H1 (cell line): ENCODE results near the gene SH3PXD2B. TPM values are rescaled to one million over a fixed set of nuclear protein-coding genes. Genes with fewer than 3 reads are reported as not detected.

Experiments used
- CTCF ChIA-PET: fragments of 300-600 bp; sonication (Branson Sonifier 250); formaldehyde crosslinking; loops from one replicate; lab custom pipeline; 2021; ENCODE audit not compliant: partially characterized antibody; lab: Charles Lee
- POLR2A ChIA-PET: fragments of 300-600 bp; sonication (Branson Sonifier 250); formaldehyde crosslinking; loops from one replicate; lab custom pipeline; 2021; ENCODE audit warnings: inconsistent platforms; ENCODE audit not compliant: partially characterized antibody; lab: Charles Lee
- DNase-seq, 2 experiments: peaks; one replicate each; pipeline versions ENCODE4 v3.0.0 to v3.0.0-alpha.2; 2010 to 2022; ENCODE audit warnings: low spot score in 2 of 2, low read depth in 1 of 2, mixed read lengths in 1 of 2
- FAIRE-seq: peaks from 2 replicates; lab custom pipeline; 2011; peaks lifted over from hg19 to GRCh38; lab: Jason Lieb, UNC
- H2AFZ ChIP-seq: 2 replicates; pipeline ENCODE4 v1.8.1; 2012; ENCODE audit warnings: low read length, inconsistent platforms
- H2AK5ac ChIP-seq: 2 replicates; pipeline ENCODE4 v1.6.1; 2013; ENCODE audit warnings: low read depth, low read length
- H2BK120ac ChIP-seq: replicated peaks from 2 replicates; pipeline ENCODE3; 2013; ENCODE audit warnings: low read depth, low read length, inconsistent platforms
- H2BK12ac ChIP-seq: 2 replicates; pipeline ENCODE4 v1.6.1; 2013; ENCODE audit warnings: low read depth, low read length
- H2BK15ac ChIP-seq: 2 replicates; pipeline ENCODE4 v1.6.1; 2013; ENCODE audit warnings: low read length
- H2BK20ac ChIP-seq: 2 replicates; pipeline ENCODE4 v1.6.1; 2013; ENCODE audit warnings: low read length
- H2BK5ac ChIP-seq: 2 replicates; pipeline ENCODE4 v1.6.1; 2013; ENCODE audit warnings: low read depth, low read length
- H3K14ac ChIP-seq: 2 replicates; pipeline ENCODE4 v1.6.1; 2013; ENCODE audit warnings: inconsistent platforms; ENCODE audit not compliant: insufficient read length
- H3K18ac ChIP-seq: 2 replicates; pipeline ENCODE4 v1.6.1; 2013; ENCODE audit warnings: low read length; ENCODE audit errors: extremely low read depth
- H3K23ac ChIP-seq: 2 replicates; pipeline ENCODE4 v1.6.1; 2013; ENCODE audit warnings: inconsistent platforms; ENCODE audit not compliant: insufficient read length
- H3K23me2 ChIP-seq: 2 replicates; pipeline ENCODE4 v1.6.1; 2013; ENCODE audit warnings: low read depth, low read length
- H3K27ac ChIP-seq: 2 replicates; pipeline ENCODE4 v1.6.1; 2011; ENCODE audit warnings: low read depth, low read length, inconsistent platforms
- H3K27me3 ChIP-seq, 4 experiments: replicated peaks in 1 of 4; 1 replicate in 1 of 4; 2 replicates in 3 of 4; pipeline versions ENCODE4 v1.6.1 to v1.8.1; 2011 to 2013; ENCODE audit warnings: low read length in 3 of 4, mild to moderate bottlenecking in 3 of 4, inconsistent platforms in 2 of 4, mixed read lengths in 2 of 4, moderate library complexity in 1 of 4; ENCODE audit not compliant: control insufficient read depth in 3 of 4, insufficient read depth in 3 of 4; ENCODE audit errors: extremely low read depth in 1 of 4
- H3K36me3 ChIP-seq, 4 experiments: 2 replicates each; pipeline versions ENCODE4 v1.6.1 to v1.8.1; 2011 to 2013; ENCODE audit warnings: mild to moderate bottlenecking in 4 of 4, low read length in 3 of 4, moderate library complexity in 2 of 4, control low read depth in 1 of 4, inconsistent platforms in 1 of 4; ENCODE audit not compliant: insufficient read depth in 4 of 4, control insufficient read depth in 2 of 4
- H3K4ac ChIP-seq: replicated peaks from 2 replicates; pipeline ENCODE3; 2013; ENCODE audit warnings: low read length, low read depth, mixed read lengths, inconsistent platforms; ENCODE audit not compliant: insufficient read length
- H3K4me1 ChIP-seq, 4 experiments: replicated peaks in 1 of 4; 1 replicate in 1 of 4; 2 replicates in 3 of 4; pipeline versions ENCODE4 v1.6.1 to v1.8.1; 2011 to 2013; ENCODE audit warnings: low read length in 3 of 4, inconsistent platforms in 2 of 4, mixed read lengths in 1 of 4; ENCODE audit not compliant: insufficient read depth in 4 of 4, control insufficient read depth in 3 of 4
- H3K4me2 ChIP-seq, 2 experiments: 2 replicates each; pipeline versions ENCODE4 v1.6.1 to v1.8.1; 2011 to 2013; ENCODE audit warnings: low read depth in 2 of 2, low read length in 2 of 2, control low read depth in 1 of 2, inconsistent platforms in 1 of 2, mild to moderate bottlenecking in 1 of 2; ENCODE audit not compliant: insufficient read depth in 1 of 2
- H3K4me3 ChIP-seq, 4 experiments: fragments of 200-600, 300-600 bp in 1 of 4; sonication (generic), shearing (Covaris generic), sonication (Bioruptor Twin) in 1 of 4; 2 replicates each; pipeline versions ENCODE4 v1.5.1 to v1.8.1; 2011 to 2016; ENCODE audit warnings: low read length in 4 of 4, low read depth in 3 of 4, control low read depth in 2 of 4, inconsistent platforms in 2 of 4, mild to moderate bottlenecking in 2 of 4, mixed read lengths in 1 of 4, moderate library complexity in 1 of 4; ENCODE audit not compliant: insufficient read depth in 2 of 4; ENCODE audit errors: extremely low read depth in 1 of 4
- H3K56ac ChIP-seq: replicated peaks from 2 replicates; pipeline ENCODE3; 2013; ENCODE audit warnings: low read depth, mild to moderate bottlenecking, mixed read lengths, low read length, inconsistent platforms; ENCODE audit not compliant: insufficient read length
- H3K79me1 ChIP-seq: 2 replicates; pipeline ENCODE4 v1.6.1; 2013; ENCODE audit warnings: low read depth, low read length, control low read depth
- H3K79me2 ChIP-seq, 2 experiments: 2 replicates each; pipeline versions ENCODE4 v1.6.1 to v1.8.1; 2012 to 2013; ENCODE audit warnings: low read length in 2 of 2, mild to moderate bottlenecking in 2 of 2, inconsistent platforms in 1 of 2; ENCODE audit not compliant: insufficient read depth in 2 of 2, control insufficient read depth in 1 of 2
- H3K9ac ChIP-seq, 4 experiments: replicated peaks in 1 of 4; 1 replicate in 1 of 4; 2 replicates in 3 of 4; pipeline versions ENCODE4 v1.6.1 to v1.8.1; 2011 to 2013; ENCODE audit warnings: low read depth in 3 of 4, low read length in 3 of 4, control low read depth in 2 of 4, mild to moderate bottlenecking in 2 of 4, moderate library complexity in 2 of 4, inconsistent platforms in 1 of 4; ENCODE audit errors: extremely low read depth in 1 of 4
- H3K9me3 ChIP-seq, 2 experiments: 2 replicates each; pipeline versions ENCODE4 v1.6.1 to v1.8.1; 2012 to 2013; ENCODE audit warnings: mild to moderate bottlenecking in 2 of 2, moderate library complexity in 2 of 2, control low read depth in 1 of 2, inconsistent platforms in 1 of 2, low read depth in 1 of 2, low read length in 1 of 2, mixed read lengths in 1 of 2; ENCODE audit not compliant: insufficient read depth in 2 of 2
- H4K20me1 ChIP-seq, 2 experiments: replicated peaks in 1 of 2; 2 replicates each; pipeline versions ENCODE3 to v1.8.1; 2011 to 2013; ENCODE audit warnings: inconsistent platforms in 2 of 2, low read length in 2 of 2, mild to moderate bottlenecking in 1 of 2; ENCODE audit not compliant: insufficient read depth in 2 of 2, control insufficient read depth in 1 of 2
- H4K5ac ChIP-seq: 2 replicates; pipeline ENCODE4 v1.6.1; 2013; ENCODE audit warnings: low read length, low read depth, mixed read lengths, inconsistent platforms; ENCODE audit not compliant: insufficient read length
- H4K8ac ChIP-seq: 2 replicates; pipeline ENCODE4 v1.8.0; 2013; ENCODE audit warnings: mild to moderate bottlenecking, moderate library complexity, low read length, inconsistent platforms; ENCODE audit not compliant: insufficient read depth; ENCODE audit errors: extremely low read depth
- H4K91ac ChIP-seq: replicated peaks from 2 replicates; pipeline ENCODE3; 2013; ENCODE audit warnings: low read length, mixed read lengths, inconsistent platforms; ENCODE audit not compliant: insufficient read length
- BACH1 ChIP-seq: IDR thresholded peaks from 2 replicates; pipeline ENCODE4 v1.6.1; 2012; ENCODE audit warnings: low read length, improper control_type of control experiment
- BRCA1 ChIP-seq: IDR thresholded peaks from 2 replicates; pipeline ENCODE4 v1.6.1; 2012; ENCODE audit warnings: low read depth, low read length, improper control_type of control experiment
- GTF2F1 ChIP-seq: IDR thresholded peaks from 2 replicates; pipeline ENCODE4 v1.6.1; 2012; ENCODE audit warnings: low read depth, low read length, improper control_type of control experiment, borderline replicate concordance
- JUND ChIP-seq: IDR thresholded peaks from 2 replicates; pipeline ENCODE4 v1.6.1; 2011; ENCODE audit warnings: mild to moderate bottlenecking, improper control_type of control experiment, low read length
- KDM1A ChIP-seq: fragments of 200-600, 300-600 bp; sonication (generic); IDR thresholded peaks from 2 replicates; pipeline ENCODE4 v1.7.1; 2016; ENCODE audit warnings: mild to moderate bottlenecking, low read length, borderline replicate concordance
- RXRA ChIP-seq: IDR thresholded peaks from 2 replicates; pipeline ENCODE4 v1.6.1; 2011; ENCODE audit warnings: low read depth, mild to moderate bottlenecking, low read length, moderate library complexity; ENCODE audit not compliant: insufficient read depth
- SAP30 ChIP-seq: fragments of 300-600 bp; sonication (generic); IDR thresholded peaks from 2 replicates; pipeline ENCODE4 v1.7.1; 2012; ENCODE audit warnings: low read length, moderate library complexity, mild to moderate bottlenecking, inconsistent platforms; ENCODE audit not compliant: insufficient read depth, insufficient replicate concordance
- TAF1 ChIP-seq: IDR thresholded peaks from 2 replicates; pipeline ENCODE4 v1.6.1; 2011; ENCODE audit warnings: mild to moderate bottlenecking, low read depth, low read length
- ZNF274 ChIP-seq: IDR thresholded peaks from 2 replicates; pipeline ENCODE4 v1.7.0; 2012; ENCODE audit warnings: low read length, borderline replicate concordance; ENCODE audit errors: extremely low read depth
- WGBS, 2 experiments: shearing (Covaris generic) in 1 of 2; methylation state at CpG; one replicate each; pipeline versions ENCODE4 v1.1.6 to v1.1.7; 2013 to 2015; ENCODE audit warnings: low lambda C conversion rate in 2 of 2, mixed read lengths in 2 of 2, inconsistent platforms in 1 of 2, low coverage in 1 of 2, missing lambda C conversion rate in 1 of 2; ENCODE audit not compliant: insufficient replicate concordance in 2 of 2, insufficient coverage in 1 of 2, insufficient read length in 1 of 2; ENCODE audit errors: extremely low coverage in 1 of 2, missing lambda C conversion rate in 1 of 2; 5-methylcytosine and 5-hydroxymethylcytosine counted together
- polyA plus RNA-seq, 7 experiments: library from polyadenylated mRNA; depleted of rRNA in 3 of 7; stranded (reverse) in 5 of 7; unstranded in 2 of 7; fragments of >200 nt in 5 of 7; fragments of 200-250 nt in 2 of 7; gene quantifications; 1 replicate in 5 of 7; 2 replicates in 1 of 7; 4 replicates in 1 of 7; pipeline versions ENCODE4 v1.2.1 to v1.2.3, GENCODE V29; 2011 to 2013; ENCODE audit warnings: missing spikeins in 2 of 7, mixed read lengths in 2 of 7
- total RNA-seq: library from RNA; stranded (reverse); fragmentation: NEBNext Ultra II Directional; extraction: Animal tissue kit (Norgen Biotek cat#: 25700); gene quantifications from 2 replicates; pipeline ENCODE4 v1.2.1, GENCODE V29; 2021
- TF ChIP-seq, protein P1 (sequence below): IDR thresholded peaks from 2 replicates; pipeline ENCODE4 v1.6.1; 2012; ENCODE audit warnings: inconsistent platforms

SH3PXD2B gene
- total and polyA plus RNA-seq, 2 of the 8 experiments (the other 6 are each of a cell fraction or from before 2014, with no cell fraction given): 32.9 to 72.9 TPM

- no peak overlapping the region for H3K14ac ChIP-seq
- DNase-seq: no peak
- H2AK5ac ChIP-seq: no peak overlapping the region
- no peak overlapping the region for H3K9ac ChIP-seq
- no peak overlapping the region for H2BK15ac ChIP-seq
- no peak overlapping the region for H4K8ac ChIP-seq
- H3K23ac ChIP-seq: no peak overlapping the region
- H3K23me2 ChIP-seq: no peaks in the 10 kb centered on the region
- no peak overlapping the region for H3K4me3 ChIP-seq
- H2BK120ac ChIP-seq: no peak overlapping the region
- TF ChIP-seq RXRA (no peak), SAP30 (no peak), BACH1 (no peak), TAF1 (no peak), KDM1A (no peak), BRCA1 (no peak), ZNF274 (no peak), GTF2F1 (no peak), JUND (no peak)
- TF ChIP-seq, protein P1, sequence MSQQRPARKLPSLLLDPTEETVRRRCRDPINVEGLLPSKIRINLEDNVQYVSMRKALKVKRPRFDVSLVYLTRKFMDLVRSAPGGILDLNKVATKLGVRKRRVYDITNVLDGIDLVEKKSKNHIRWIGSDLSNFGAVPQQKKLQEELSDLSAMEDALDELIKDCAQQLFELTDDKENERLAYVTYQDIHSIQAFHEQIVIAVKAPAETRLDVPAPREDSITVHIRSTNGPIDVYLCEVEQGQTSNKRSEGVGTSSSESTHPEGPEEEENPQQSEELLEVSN: no peak
- H4K5ac ChIP-seq: no peak overlapping the region
- CTCF ChIA-PET: interaction anchor here (1.0 to 1.5 kb wide), 6 partner anchors 12 to 223 kb away, joined by 3 to 7 read pairs (median 4); no protein-coding TSS in a partner anchor
- no peak for FAIRE-seq
- no peak overlapping the region for H3K4ac ChIP-seq
- H3K4me1 ChIP-seq: no peaks in the 10 kb centered on the region
- H3K4me2 ChIP-seq: no peak overlapping the region
- no peaks in the 10 kb centered on the region for H4K20me1 ChIP-seq
- H3K79me1 ChIP-seq: no peaks in the 10 kb centered on the region
- no peaks in the 10 kb centered on the region for H3K9me3 ChIP-seq
- 83% methylated on average over 8 of the region's 8 CpGs; no CpG with 5 or more reads in 1 of the 2 experiments for WGBS, 2 experiments
- H3K79me2 ChIP-seq: no peaks in the 10 kb centered on the region
- H3K18ac ChIP-seq: no peak overlapping the region
- H2BK20ac ChIP-seq: no peak overlapping the region
- H4K91ac ChIP-seq: no peak overlapping the region
- H2BK12ac ChIP-seq: no peak overlapping the region
- H3K27me3 ChIP-seq: peaks cover 0 to 2% (median 0%) of the 10 kb centered on the region in 4 experiments; a peak in 1 of 7 replicates
- POLR2A ChIA-PET: no interaction called here
- no peak overlapping the region for H3K56ac ChIP-seq
- no peaks in the 10 kb centered on the region for H3K36me3 ChIP-seq
- H2BK5ac ChIP-seq: no peak overlapping the region
- no peak overlapping the region for H2AFZ ChIP-seq
- no peak overlapping the region for H3K27ac ChIP-seq
These were observed 37.2 kb upstream of the SH3PXD2B start for GRCh38 chr5:172491481-172491880.
